NCI-H187 treated with DMSO at 0.1 percent for 48 hours (cell line): ENCODE measurements around the gene PROC.

Experiments
- DNase-seq: peaks from one replicate; lab custom pipeline; 2025; lab: John Stamatoyannopoulos, UW

Gene PROC

GRCh38 chr2:127463155-127463991 is 45.1 kb downstream of the PROC start:
- no peak for DNase-seq

- DNase-seq, result no peak
Observed at GRCh38 chr2:127464470-127465257, 46.4 kb downstream of the PROC start.

- no peak for DNase-seq
Observed at GRCh38 chr2:127465258-127465657, 47.0 kb downstream of the PROC start.

- no peak for DNase-seq
Observed at GRCh38 chr2:127469051-127469450, 50.8 kb downstream of the PROC start.

GRCh38 chr2:127469974-127470373 is 51.7 kb downstream of the PROC start:
- no peak for DNase-seq

GRCh38 chr2:127471286-127471988 is 53.2 kb downstream of the PROC start:
- no peak for DNase-seq

- no peak for DNase-seq
Observed at GRCh38 chr2:127472268-127472667, 54.0 kb downstream of the PROC start.

GRCh38 chr2:127475788-127476187 is 57.6 kb downstream of the PROC start:
- no peak for DNase-seq
